HG03103 (cell line): Measurements from ENCODE around the gene LMTK2.

Source experiments
- ATAC-seq: cut with Tn5 transposase; IDR thresholded peaks from one replicate; pipeline ENCODE4 v1.9.1; 2021; ENCODE audit warnings: low read depth; ENCODE audit not compliant: unreplicated experiment

The LMTK2 gene

GRCh38 chr7:98252425-98253054, 145.9 kb downstream of the LMTK2 start:
- ATAC-seq, result peak; percentile 25

GRCh38 chr7:98254516-98254915, 147.9 kb downstream of the LMTK2 start:
- ATAC-seq, result no peak

- no peak for ATAC-seq
Observed at GRCh38 chr7:98254951-98255610, 148.4 kb downstream of the LMTK2 start.

- no peak for ATAC-seq
Observed at GRCh38 chr7:98256431-98256830, 149.8 kb downstream of the LMTK2 start.

- no peak for ATAC-seq
Observed at GRCh38 chr7:98257701-98258100, 151.0 kb downstream of the LMTK2 start.
